ENCODE measurements around the gene CCSAP.

DNA sequence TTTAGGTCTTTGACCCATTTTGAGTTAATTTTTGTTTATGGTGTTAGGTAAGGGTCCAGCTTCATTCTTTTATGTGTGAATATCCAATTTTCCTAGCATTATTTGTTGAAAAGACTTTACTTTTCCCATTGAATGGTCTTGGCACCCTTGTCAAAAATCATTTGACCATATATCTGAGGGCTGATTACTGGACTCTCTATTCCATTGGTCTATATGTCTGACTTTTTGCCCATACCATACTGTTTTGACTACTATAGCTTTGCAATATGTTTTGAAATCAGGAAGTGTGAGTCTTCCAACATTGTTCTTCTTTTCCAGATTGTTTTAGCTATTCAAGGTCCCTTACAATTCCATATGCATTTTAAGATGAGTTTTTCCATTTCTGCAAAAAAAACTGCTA, 11.4 kb upstream of the CCSAP start:
- TF ChIP-seq CTCF (IDR thresholded peaks at IDR 0.05; ENCODE audit: low read depth, low read length, poor library complexity, severe bottlenecking) (no peak), EZH2phosphoT487 (IDR thresholded peaks at IDR 0.05; ENCODE audit: borderline replicate concordance, low read length) (no peak)
